HG03520 (cell line): Measurements from ENCODE around the gene TMEM135.
A peak's percentile ranks its signal among the peaks of the same experiment; 100 is the strongest.
"Not testable (repeated sequence)": the region's sequence is repeated elsewhere in the genome, so short reads cannot be mapped to it uniquely, and the experiment has no call there.

Experiments used
- ATAC-seq: cut with Tn5 transposase; IDR thresholded peaks from one replicate; pipeline ENCODE4 v1.9.1; 2021; ENCODE audit warnings: mild to moderate bottlenecking, moderate library complexity; ENCODE audit not compliant: unreplicated experiment

TMEM135 gene

GRCh38 chr11:87076260-87076783 is 38.6 kb downstream of the TMEM135 start:
- no peak for ATAC-seq

GRCh38 chr11:87076874-87077429 is 39.2 kb downstream of the TMEM135 start:
- no peak for ATAC-seq

DNA sequence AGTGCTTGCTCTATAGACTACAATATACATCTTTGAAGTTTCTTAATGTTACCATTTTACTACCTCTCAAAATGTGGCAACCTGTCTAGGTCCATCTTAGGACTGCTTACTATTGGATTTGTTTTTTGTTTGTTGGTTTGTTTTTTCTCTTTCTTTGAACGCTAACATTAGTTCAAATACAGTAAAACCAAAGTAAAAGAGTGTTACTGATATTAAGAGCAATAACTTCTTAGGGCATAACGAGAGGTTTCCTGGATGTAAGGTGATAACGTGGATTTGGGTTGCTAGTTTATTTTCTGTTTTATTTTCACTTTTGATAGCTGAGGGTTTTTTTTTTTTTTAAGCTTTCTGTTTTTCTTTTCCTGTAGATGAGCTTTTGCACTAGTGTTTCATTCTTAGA is 43.6 kb downstream of the TMEM135 start:
- ATAC-seq: peak; percentile 61

DNA sequence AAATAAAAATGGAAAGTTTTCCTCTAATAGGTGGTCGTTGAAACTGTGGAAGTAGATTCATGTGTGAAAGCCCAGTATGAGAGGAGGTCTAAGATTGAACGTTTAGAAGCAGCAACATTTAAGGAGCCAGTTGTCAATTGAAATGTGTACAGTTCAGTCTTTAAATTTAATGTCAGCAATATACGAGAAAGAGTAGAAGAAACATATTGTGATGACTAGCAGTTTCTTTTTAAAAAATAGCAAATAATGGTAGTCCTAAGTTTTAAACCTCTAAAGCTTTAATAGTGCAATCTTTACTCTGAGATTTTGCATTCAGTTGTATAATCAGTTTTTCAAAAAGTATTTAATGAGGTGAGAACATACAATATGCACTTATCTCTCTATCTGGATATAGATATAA is 44.9 kb downstream of the TMEM135 start:
- ATAC-seq: no peak

DNA sequence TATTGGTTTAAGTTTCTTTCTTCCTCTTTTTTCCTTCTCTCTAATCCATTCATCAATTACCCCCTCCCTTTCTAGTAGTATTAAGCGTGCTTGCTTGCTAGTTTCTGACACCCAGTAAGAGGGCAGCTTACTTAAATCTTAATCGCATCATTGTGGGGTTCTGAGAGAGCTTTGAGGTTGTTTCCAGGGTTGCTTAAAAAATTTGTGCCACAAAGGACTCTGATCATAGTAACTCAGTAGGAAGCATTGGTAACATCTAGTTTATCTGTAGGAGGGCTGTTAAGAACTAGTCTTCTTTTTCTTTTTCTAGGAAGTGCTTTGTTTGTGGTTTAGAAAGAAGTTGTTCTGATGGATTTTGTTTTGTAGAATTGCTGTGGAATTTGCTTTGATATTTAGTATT is 45.3 kb downstream of the TMEM135 start:
- no peak for ATAC-seq

- no peak for ATAC-seq
Observed at GRCh38 chr11:87092159-87092558, 54.4 kb downstream of the TMEM135 start.

- no peak for ATAC-seq
Observed at GRCh38 chr11:87092567-87092966, 54.8 kb downstream of the TMEM135 start.

- peak; percentile 91 for ATAC-seq
Observed at GRCh38 chr11:87097582-87097981, 59.8 kb downstream of the TMEM135 start.

- no peak for ATAC-seq
Observed at GRCh38 chr11:87101956-87102580, 64.3 kb downstream of the TMEM135 start.

- not testable (repeated sequence) for ATAC-seq
Observed at GRCh38 chr11:87105826-87106225, 68.1 kb downstream of the TMEM135 start.

GRCh38 chr11:87107379-87107778 is 69.6 kb downstream of the TMEM135 start:
- not testable (repeated sequence) for ATAC-seq

- no peak for ATAC-seq
Observed at GRCh38 chr11:87110443-87111131, 72.9 kb downstream of the TMEM135 start.

DNA sequence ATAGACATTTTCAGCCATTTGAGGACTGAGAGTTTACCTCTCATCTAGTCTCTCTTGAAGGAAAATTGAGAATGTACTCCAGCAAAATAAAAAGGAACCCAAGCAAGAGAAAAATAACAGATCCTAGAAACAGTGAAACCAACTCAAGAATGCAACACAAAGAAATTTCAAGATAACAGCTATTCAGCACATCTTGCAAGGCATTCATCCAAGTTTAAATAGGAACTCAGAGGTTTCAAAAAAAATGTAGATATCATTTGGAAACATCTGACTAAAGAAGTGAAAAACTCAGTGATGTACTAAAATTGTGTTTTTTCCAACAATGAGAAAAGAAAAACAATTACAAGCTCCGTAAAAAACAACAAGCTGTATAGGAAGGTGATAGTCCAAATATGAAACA is 76.4 kb downstream of the TMEM135 start:
- no peak for ATAC-seq

DNA sequence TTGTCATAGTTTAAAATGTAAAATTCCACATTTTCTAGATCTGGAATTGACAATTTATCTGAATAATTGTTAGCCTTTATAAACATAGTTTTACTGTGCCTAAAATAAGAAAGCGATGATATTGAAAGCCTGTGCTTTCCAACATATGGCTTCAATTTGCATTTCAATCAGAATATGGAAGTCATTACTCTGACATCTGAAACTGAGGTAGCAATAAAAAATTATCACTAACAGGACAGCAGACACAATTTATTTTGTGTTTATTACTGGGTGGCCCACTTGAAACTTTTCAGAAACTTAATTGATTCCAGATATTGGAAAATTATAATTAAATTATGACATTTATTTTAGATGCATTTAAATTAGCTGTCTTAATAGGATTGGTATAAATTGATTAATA is 78.5 kb downstream of the TMEM135 start:
- no peak for ATAC-seq

- no peak for ATAC-seq
Observed at GRCh38 chr11:87120937-87121336, 83.2 kb downstream of the TMEM135 start.

DNA sequence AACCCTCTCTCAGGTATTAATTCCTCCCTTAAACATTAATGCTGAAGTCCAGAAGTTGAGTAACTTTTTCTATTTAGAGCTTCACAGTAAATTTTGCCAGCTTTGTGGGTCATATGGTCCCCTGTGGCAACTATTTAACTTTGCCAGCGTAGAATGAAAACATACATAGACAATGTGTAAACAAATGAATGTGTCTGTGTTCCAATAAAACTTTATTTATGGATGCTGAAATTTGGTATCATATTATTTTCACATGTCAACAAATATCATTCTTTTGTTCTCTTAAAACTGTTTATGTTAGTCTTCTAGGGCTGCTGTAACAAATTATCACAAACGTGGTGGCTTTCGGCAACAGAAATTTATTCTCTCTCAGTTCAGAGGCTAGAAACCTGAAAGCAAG is 85.1 kb downstream of the TMEM135 start:
- no peak for ATAC-seq

DNA sequence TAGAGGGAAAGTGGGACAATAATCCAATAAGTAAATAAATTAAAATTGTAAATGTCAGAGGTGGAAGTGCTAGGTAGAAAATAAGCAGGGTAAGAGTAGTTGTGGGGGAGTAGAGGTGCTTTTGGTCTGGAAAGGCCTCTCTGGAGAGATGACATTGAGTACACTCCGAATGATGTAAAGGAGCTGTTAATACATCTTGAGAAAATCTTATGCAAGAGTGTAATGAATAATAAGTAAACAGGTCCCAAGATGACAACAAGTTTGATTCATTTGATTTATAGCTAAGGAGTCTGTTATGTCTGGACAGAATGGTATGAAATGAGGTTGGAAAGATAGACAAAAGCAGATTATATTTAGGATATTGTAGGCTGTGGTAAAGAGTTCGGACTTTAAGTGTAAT is 87.5 kb downstream of the TMEM135 start:
- no peak for ATAC-seq

- no peak for ATAC-seq
Observed at GRCh38 chr11:87127101-87127500, 89.4 kb downstream of the TMEM135 start.

GRCh38 chr11:87128372-87128771 is 90.6 kb downstream of the TMEM135 start:
- no peak for ATAC-seq

DNA sequence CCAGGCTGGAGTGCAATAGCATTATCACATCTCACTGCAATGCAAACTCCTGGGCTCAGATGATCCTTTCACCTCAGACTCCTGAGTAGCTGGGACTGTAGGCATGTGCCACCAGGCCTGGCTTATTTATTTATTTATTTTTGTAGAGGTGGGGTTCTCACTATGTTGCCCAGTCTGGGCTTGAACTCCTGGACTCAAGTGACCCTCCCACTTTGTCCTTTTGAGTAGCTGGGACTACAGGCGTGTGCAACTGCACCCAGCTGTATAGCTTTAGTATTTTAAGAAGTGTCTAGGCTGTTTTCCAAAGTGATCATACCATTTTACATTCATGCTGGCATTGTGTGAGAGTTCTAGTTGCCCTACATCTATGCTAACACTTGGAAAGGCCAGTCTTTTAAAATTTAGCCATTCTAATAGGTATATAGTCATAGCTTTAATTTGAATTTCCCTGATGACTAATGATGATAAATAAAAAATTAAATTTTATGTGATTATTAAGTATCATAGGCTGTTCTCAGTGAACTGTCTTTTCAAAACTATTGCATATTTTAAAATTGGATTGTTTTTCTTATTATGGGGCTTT is 96.9 kb downstream of the TMEM135 start:
- no peak for ATAC-seq

GRCh38 chr11:87136236-87136635 is 98.5 kb downstream of the TMEM135 start:
- ATAC-seq: no peak

DNA sequence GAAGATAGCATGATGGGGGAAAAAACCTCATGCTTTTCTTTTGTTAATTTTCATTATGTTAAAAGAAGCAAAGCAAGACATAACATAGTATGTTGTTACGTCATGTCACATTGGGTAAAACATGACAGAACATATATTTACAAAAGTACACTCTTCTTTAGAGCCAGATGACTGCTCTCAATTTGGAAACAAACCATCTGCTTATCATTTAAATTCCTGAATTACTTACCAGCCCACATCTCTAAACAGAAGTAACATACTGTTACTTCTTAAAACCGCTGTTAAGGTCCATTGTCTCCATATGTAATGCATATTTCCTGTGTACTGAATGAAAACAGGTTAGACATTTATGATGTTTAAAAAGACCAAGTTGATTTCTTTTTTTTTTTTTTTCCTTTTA is 100.0 kb downstream of the TMEM135 start:
- no peak for ATAC-seq
